ENCODE results near the gene SMPD2.

DNA sequence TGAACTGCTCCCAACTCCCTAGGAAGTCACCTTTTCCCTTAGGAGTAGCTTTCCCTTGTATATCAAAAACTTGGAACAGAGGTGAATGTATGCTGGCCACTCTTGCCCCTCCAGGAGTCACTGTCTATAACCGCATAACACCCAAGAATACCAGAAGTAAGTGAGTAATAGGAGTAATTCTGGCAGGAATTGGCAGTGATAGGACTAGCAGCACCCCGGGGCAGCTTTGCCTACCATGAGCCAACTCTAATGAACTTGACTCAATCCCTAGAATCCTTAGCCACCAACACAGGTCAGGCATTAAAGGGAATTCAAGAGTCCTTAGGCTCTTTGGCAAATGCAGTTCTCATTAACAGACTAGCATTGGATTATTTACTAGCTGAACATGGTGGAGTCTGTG lies 29.5 kb upstream of the SMPD2 start:
- TF ChIP-seq POLR2A (IDR thresholded peaks at IDR 0.05; ENCODE audit: low read length) (no peak), GATA1 (IDR thresholded peaks at IDR 0.05; ENCODE audit: low read depth, low read length) (no peak)
